ENCODE data around the gene TRAK2. TPM values are rescaled to one million over a fixed set of nuclear protein-coding genes. Genes with fewer than 3 reads are reported as not detected.

Gene TRAK2
- total RNA-seq, 1 experiment from 2014 or later, result 11.5 TPM

- Mint-ChIP-seq H3K36me3 (ENCODE audit: insufficient read depth, unreplicated experiment) (peaks cover 6% of the 10 kb centered on the region), H3K27ac (ENCODE audit: low read depth, unreplicated experiment) (no peak overlapping the region), H3K27me3 (ENCODE audit: insufficient read depth, unreplicated experiment) (no peaks in the 10 kb centered on the region), H3K4me1 (ENCODE audit: insufficient read depth, unreplicated experiment) (peaks cover 8% of the 10 kb centered on the region), H3K4me3 (ENCODE audit: unreplicated experiment) (no peak overlapping the region), H3K9me3 (ENCODE audit: unreplicated experiment) (no peaks in the 10 kb centered on the region)
- DNase-seq (ENCODE audit: unreplicated experiment), result peak; percentile 37
- POLR2A ChIA-PET, result interaction anchor here (0.7 to 0.8 kb wide), 2 partner anchors 8 to 9 kb away, joined by 3 read pairs; no protein-coding TSS in a partner anchor
- intact Hi-C loops (cut with micrococcal nuclease), result no loop called here
- no TSS peak for BruUV-seq (replicated peaks)
- CTCF ChIA-PET, result interaction anchor here (0.6 kb wide), 1 partner anchor 180 kb away, joined by 3 read pairs; no protein-coding TSS in a partner anchor
- TF ChIP-seq CTCF (IDR thresholded peaks at IDR 0.05; ENCODE audit: unreplicated experiment), result no peak
These were observed 2.6 kb downstream of the TRAK2 start for GRCh38 chr2:201448701-201449100.

GRCh38 chr2:201448061-201448460, 3.2 kb downstream of the TRAK2 start:
- CTCF ChIA-PET, result interaction anchor here (0.6 kb wide), 1 partner anchor 180 kb away, joined by 3 read pairs; no protein-coding TSS in a partner anchor
- no TSS peak for BruUV-seq (replicated peaks)
- no peaks in the 10 kb centered on the region for H3K9me3 Mint-ChIP-seq (ENCODE audit: unreplicated experiment)
- POLR2A ChIA-PET, result interaction anchor here (0.7 kb wide), 1 partner anchor 7 kb away, joined by 3 read pairs; no protein-coding TSS in a partner anchor
- no peak for DNase-seq (ENCODE audit: unreplicated experiment)
- intact Hi-C loops (cut with micrococcal nuclease), result no loop called here
- peaks cover 6% of the 10 kb centered on the region for H3K36me3 Mint-ChIP-seq (ENCODE audit: insufficient read depth, unreplicated experiment)
- peaks cover 8% of the 10 kb centered on the region for H3K4me1 Mint-ChIP-seq (ENCODE audit: insufficient read depth, unreplicated experiment)
- no peak overlapping the region for H3K27ac Mint-ChIP-seq (ENCODE audit: low read depth, unreplicated experiment)
- H3K27me3 Mint-ChIP-seq (ENCODE audit: insufficient read depth, unreplicated experiment), result no peaks in the 10 kb centered on the region
- TF ChIP-seq CTCF (IDR thresholded peaks at IDR 0.05; ENCODE audit: unreplicated experiment), result no peak
- no peak overlapping the region for H3K4me3 Mint-ChIP-seq (ENCODE audit: unreplicated experiment)

- no peak for DNase-seq (ENCODE audit: unreplicated experiment)
- ChIA-PET POLR2A (interaction anchor here (0.5 to 1.2 kb wide), 2 partner anchors 9 to 351 kb away, joined by 3 read pairs; no protein-coding TSS in a partner anchor), CTCF (no interaction called here)
- intact Hi-C loops (cut with micrococcal nuclease), result no loop called here
- H3K36me3 Mint-ChIP-seq (ENCODE audit: insufficient read depth, unreplicated experiment), result peaks cover 6% of the 10 kb centered on the region
- no peaks in the 10 kb centered on the region for H3K27me3 Mint-ChIP-seq (ENCODE audit: insufficient read depth, unreplicated experiment)
- BruUV-seq (replicated peaks), result no TSS peak
- no peak overlapping the region for H3K27ac Mint-ChIP-seq (ENCODE audit: low read depth, unreplicated experiment)
- H3K9me3 Mint-ChIP-seq (ENCODE audit: unreplicated experiment), result no peaks in the 10 kb centered on the region
- TF ChIP-seq CTCF (IDR thresholded peaks at IDR 0.05; ENCODE audit: unreplicated experiment), result no peak
- peaks cover 8% of the 10 kb centered on the region for H3K4me1 Mint-ChIP-seq (ENCODE audit: insufficient read depth, unreplicated experiment)
- H3K4me3 Mint-ChIP-seq (ENCODE audit: unreplicated experiment), result no peak overlapping the region
These were observed 4.2 kb downstream of the TRAK2 start for GRCh38 chr2:201447086-201447485.

GRCh38 chr2:201444746-201445465, 6.4 kb downstream of the TRAK2 start:
- BruUV-seq (replicated peaks), result no TSS peak
- no peak overlapping the region for H3K4me3 Mint-ChIP-seq (ENCODE audit: unreplicated experiment)
- CTCF ChIA-PET, result interaction anchor here (0.8 to 1.2 kb wide), 2 partner anchors 12 to 81 kb away, joined by 3 read pairs; no protein-coding TSS in a partner anchor
- intact Hi-C loops (cut with micrococcal nuclease), result no loop called here
- POLR2A ChIA-PET, result interaction anchor here (0.6 kb wide), 1 partner anchor 186 kb away, joined by 3 read pairs; no protein-coding TSS in a partner anchor
- no peak overlapping the region for H3K27ac Mint-ChIP-seq (ENCODE audit: low read depth, unreplicated experiment)
- no peaks in the 10 kb centered on the region for H3K9me3 Mint-ChIP-seq (ENCODE audit: unreplicated experiment)
- H3K4me1 Mint-ChIP-seq (ENCODE audit: insufficient read depth, unreplicated experiment), result peaks cover 14% of the 10 kb centered on the region
- no peak for DNase-seq (ENCODE audit: unreplicated experiment)
- no peaks in the 10 kb centered on the region for H3K27me3 Mint-ChIP-seq (ENCODE audit: insufficient read depth, unreplicated experiment)
- TF ChIP-seq CTCF (IDR thresholded peaks at IDR 0.05; ENCODE audit: unreplicated experiment), result no peak
- H3K36me3 Mint-ChIP-seq (ENCODE audit: insufficient read depth, unreplicated experiment), result no peaks in the 10 kb centered on the region
